SK-N-SH treated with all-trans-retinoic acid at 6 μM for 48 hours (cell line): ENCODE measurements around the gene BPIFA1.

Source experiments
- ATAC-seq: fragments of 200-7000 bp; cut with Tn5 transposase; 3 replicates; pipeline ENCODE4 v1.9.1; 2020; ENCODE audit warnings: mild to moderate bottlenecking, moderate library complexity
- ARNTL ChIP-seq: fragments of 450-650 bp; formaldehyde crosslinking; IDR thresholded peaks from 2 replicates; pipeline ENCODE4 v1.5.0; 2020; ENCODE audit warnings: low read depth, mild to moderate bottlenecking, moderate library complexity, borderline replicate concordance
- BACH2 ChIP-seq: fragments of 250-450 bp; sonication (Bioruptor Pico); IDR thresholded peaks from 2 replicates; pipeline ENCODE4 v1.9.0; 2021; ENCODE audit warnings: mild to moderate bottlenecking, borderline replicate concordance
- CSDC2 ChIP-seq: fragments of 250-450 bp; sonication (Bioruptor Pico); IDR thresholded peaks from 2 replicates; pipeline ENCODE4 v1.5.0; 2020; ENCODE audit warnings: mild to moderate bottlenecking, moderate library complexity
- GLIS3 ChIP-seq: fragments of 250-450 bp; sonication (Bioruptor Pico); IDR thresholded peaks from 2 replicates; pipeline ENCODE4 v1.5.0; 2020; ENCODE audit warnings: mild to moderate bottlenecking, moderate library complexity
- ISL1 ChIP-seq: fragments of 250-450 bp; sonication (Bioruptor Pico); IDR thresholded peaks from 2 replicates; pipeline ENCODE4 v2.1.2; 2022; ENCODE audit warnings: mild to moderate bottlenecking, moderate library complexity
- PPARA ChIP-seq: fragments of 250-450 bp; sonication (Bioruptor Pico); IDR thresholded peaks from 2 replicates; pipeline ENCODE4 v1.5.0; 2020; ENCODE audit warnings: mild to moderate bottlenecking, borderline replicate concordance
- RARB ChIP-seq: fragments of 250-450 bp; sonication (Bioruptor Pico); IDR thresholded peaks from 2 replicates; pipeline ENCODE4 v1.8.0; 2021; ENCODE audit warnings: mild to moderate bottlenecking, moderate library complexity
- SNAI2 ChIP-seq: fragments of 250-450 bp; sonication (Bioruptor Pico); IDR thresholded peaks from 2 replicates; pipeline ENCODE4 v1.5.0; 2020; ENCODE audit warnings: mild to moderate bottlenecking, moderate library complexity
- TOX ChIP-seq: fragments of 250-450 bp; sonication (Bioruptor Pico); IDR thresholded peaks from 2 replicates; pipeline ENCODE4 v1.8.0; 2021; ENCODE audit warnings: mild to moderate bottlenecking, moderate library complexity, borderline replicate concordance
- ZC3H10 ChIP-seq: fragments of 250-450 bp; sonication (Bioruptor Pico); IDR thresholded peaks from 2 replicates; pipeline ENCODE4 v1.5.1; 2021; ENCODE audit warnings: mild to moderate bottlenecking, moderate library complexity
- ZFP3 ChIP-seq: fragments of 250-450 bp; sonication (Bioruptor Pico); IDR thresholded peaks from 2 replicates; pipeline ENCODE4 v1.5.0; 2020; ENCODE audit warnings: mild to moderate bottlenecking, moderate library complexity
- ZFP30 ChIP-seq: fragments of 450-650 bp; formaldehyde crosslinking; IDR thresholded peaks from 2 replicates; pipeline ENCODE4 v1.5.0; 2022; ENCODE audit warnings: mild to moderate bottlenecking, moderate library complexity
- ZNF565 ChIP-seq: fragments of 450-650 bp; formaldehyde crosslinking; conservative IDR thresholded peaks from 2 replicates; pipeline ENCODE4 v1.5.0; 2020; ENCODE audit warnings: low read depth, mild to moderate bottlenecking, moderate library complexity
- ZNF70 ChIP-seq: fragments of 450-650 bp; formaldehyde crosslinking; IDR thresholded peaks from 2 replicates; pipeline ENCODE4 v1.5.0; 2020; ENCODE audit warnings: mild to moderate bottlenecking, moderate library complexity
- ZNF8 ChIP-seq: fragments of 450-650 bp; formaldehyde crosslinking; IDR thresholded peaks from 2 replicates; pipeline ENCODE4 v1.5.0; 2020; ENCODE audit warnings: mild to moderate bottlenecking, moderate library complexity
- TF ChIP-seq, protein P1 (sequence below): fragments of 250-450 bp; sonication (Bioruptor Pico); IDR thresholded peaks from 2 replicates; pipeline ENCODE4 v1.5.0; 2020; ENCODE audit warnings: mild to moderate bottlenecking, moderate library complexity
- TF ChIP-seq, protein P2 (sequence below): fragments of 250-450 bp; sonication (Bioruptor Pico); IDR thresholded peaks from 2 replicates; pipeline ENCODE4 v1.8.0; 2021; ENCODE audit warnings: low read depth, mild to moderate bottlenecking, moderate library complexity, borderline replicate concordance
- TF ChIP-seq, protein P3 (sequence below): fragments of 250-450 bp; sonication (Bioruptor Pico); IDR thresholded peaks from 2 replicates; pipeline ENCODE4 v1.5.1; 2020; ENCODE audit warnings: low read depth, mild to moderate bottlenecking, moderate library complexity

Gene BPIFA1

DNA sequence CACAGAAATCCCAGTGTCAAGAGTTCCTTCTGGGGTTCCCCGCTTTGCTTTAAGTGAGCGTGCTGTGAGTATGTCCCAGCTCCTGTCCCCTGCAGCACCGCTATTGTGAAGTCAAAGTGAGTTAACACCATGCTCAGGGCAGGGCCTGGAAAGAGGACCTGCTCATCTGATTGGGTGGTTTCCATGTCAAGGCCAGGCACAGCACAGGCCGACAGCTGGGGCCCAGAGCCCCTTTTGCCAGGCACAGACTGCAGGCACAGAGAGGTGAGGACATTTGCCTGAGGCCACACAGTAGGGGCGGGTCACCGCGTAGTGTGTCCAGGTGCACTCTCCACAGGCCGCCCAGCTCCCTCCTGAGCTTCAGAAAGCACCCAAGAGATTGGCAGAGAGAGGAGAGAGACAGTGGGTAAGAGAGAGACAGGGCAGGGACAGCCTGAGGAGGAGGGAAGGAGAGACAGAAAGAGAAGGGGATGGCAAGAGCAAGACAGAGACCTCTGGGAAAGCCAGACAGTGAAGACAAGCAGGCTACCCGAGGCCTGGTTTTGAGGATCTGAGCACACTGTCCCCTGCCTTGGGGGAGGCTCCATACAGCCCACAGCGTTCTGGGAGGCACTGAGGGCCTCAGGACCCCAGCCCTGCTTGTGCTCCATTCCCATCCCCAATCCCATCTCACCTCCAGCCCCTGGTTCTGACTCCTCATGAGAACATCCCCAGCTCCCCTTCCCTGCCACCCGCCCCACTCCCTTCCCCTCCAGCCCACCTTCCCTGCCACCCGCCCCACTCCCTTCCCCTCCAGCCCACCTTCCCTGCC, 40.7 kb downstream of the BPIFA1 start:
- no peak for ATAC-seq
- TF ChIP-seq ZFP30 (CRISPR knock-in tag): no peak
- TF ChIP-seq ZNF8 (CRISPR knock-in tag): no peak
- TF ChIP-seq, protein P1, sequence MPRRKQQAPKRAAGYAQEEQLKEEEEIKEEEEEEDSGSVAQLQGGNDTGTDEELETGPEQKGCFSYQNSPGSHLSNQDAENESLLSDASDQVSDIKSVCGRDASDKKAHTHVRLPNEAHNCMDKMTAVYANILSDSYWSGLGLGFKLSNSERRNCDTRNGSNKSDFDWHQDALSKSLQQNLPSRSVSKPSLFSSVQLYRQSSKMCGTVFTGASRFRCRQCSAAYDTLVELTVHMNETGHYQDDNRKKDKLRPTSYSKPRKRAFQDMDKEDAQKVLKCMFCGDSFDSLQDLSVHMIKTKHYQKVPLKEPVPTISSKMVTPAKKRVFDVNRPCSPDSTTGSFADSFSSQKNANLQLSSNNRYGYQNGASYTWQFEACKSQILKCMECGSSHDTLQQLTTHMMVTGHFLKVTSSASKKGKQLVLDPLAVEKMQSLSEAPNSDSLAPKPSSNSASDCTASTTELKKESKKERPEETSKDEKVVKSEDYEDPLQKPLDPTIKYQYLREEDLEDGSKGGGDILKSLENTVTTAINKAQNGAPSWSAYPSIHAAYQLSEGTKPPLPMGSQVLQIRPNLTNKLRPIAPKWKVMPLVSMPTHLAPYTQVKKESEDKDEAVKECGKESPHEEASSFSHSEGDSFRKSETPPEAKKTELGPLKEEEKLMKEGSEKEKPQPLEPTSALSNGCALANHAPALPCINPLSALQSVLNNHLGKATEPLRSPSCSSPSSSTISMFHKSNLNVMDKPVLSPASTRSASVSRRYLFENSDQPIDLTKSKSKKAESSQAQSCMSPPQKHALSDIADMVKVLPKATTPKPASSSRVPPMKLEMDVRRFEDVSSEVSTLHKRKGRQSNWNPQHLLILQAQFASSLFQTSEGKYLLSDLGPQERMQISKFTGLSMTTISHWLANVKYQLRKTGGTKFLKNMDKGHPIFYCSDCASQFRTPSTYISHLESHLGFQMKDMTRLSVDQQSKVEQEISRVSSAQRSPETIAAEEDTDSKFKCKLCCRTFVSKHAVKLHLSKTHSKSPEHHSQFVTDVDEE (CRISPR knock-in tag): no peak
- no peak for TF ChIP-seq ARNTL (CRISPR knock-in tag)
- TF ChIP-seq TOX: no peak
- no peak for TF ChIP-seq CSDC2
- TF ChIP-seq, protein P2, sequence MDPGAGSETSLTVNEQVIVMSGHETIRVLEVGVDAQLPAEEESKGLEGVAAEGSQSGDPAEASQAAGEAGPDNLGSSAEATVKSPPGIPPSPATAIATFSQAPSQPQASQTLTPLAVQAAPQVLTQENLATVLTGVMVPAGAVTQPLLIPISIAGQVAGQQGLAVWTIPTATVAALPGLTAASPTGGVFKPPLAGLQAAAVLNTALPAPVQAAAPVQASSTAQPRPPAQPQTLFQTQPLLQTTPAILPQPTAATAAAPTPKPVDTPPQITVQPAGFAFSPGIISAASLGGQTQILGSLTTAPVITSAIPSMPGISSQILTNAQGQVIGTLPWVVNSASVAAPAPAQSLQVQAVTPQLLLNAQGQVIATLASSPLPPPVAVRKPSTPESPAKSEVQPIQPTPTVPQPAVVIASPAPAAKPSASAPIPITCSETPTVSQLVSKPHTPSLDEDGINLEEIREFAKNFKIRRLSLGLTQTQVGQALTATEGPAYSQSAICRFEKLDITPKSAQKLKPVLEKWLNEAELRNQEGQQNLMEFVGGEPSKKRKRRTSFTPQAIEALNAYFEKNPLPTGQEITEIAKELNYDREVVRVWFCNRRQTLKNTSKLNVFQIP: no peak
- TF ChIP-seq PPARA (CRISPR knock-in tag): no peak
- no peak for TF ChIP-seq ZNF565 (CRISPR knock-in tag)

DNA sequence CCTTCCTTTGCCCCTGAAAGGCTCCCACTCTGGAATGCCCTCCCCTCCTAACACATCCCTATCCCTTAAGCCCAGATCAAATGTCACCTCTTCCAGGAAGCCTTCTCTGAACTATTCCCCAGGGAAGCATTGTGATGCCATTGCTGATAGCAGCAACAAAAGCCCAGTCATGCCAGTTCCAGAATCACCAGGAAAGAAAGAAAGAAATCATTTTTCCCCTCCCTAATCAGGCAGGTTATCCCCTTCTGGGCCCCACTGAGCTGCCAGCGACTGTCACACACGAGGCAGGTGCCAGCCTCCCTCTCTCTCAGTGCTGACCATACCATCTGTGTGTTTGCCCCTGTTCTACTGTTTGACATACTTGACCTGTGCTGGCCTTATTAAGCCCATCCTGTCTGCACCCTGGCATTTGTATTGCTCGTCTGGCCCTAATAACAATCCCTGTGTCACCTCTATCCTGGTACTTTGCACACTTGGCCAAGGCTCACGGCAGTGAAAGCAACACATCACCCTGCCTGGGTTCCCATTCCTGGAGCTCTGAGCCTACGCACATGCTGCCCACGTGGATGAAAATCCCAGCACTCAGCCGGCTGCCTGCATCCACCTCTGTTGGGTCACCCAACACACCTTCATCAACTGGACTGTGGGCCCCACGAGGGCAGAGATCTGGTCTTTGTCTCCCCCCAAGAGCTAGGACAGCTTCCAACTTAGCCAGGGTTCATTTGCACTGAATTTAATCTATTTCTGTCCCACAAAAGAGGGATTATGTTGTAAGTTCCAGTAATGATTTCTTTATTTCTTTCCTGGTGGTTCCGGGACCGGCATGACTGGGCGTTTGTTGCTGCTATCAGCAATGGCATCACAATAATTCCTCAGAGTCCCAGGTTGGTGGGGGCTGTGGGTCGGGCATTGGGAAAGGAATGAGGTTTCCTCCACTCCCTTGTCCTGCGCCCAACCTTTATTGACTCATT, 42.0 kb downstream of the BPIFA1 start:
- TF ChIP-seq ISL1 (no peak), ZC3H10 (CRISPR knock-in tag) (no peak), TOX (no peak)
- TF ChIP-seq, protein P3, sequence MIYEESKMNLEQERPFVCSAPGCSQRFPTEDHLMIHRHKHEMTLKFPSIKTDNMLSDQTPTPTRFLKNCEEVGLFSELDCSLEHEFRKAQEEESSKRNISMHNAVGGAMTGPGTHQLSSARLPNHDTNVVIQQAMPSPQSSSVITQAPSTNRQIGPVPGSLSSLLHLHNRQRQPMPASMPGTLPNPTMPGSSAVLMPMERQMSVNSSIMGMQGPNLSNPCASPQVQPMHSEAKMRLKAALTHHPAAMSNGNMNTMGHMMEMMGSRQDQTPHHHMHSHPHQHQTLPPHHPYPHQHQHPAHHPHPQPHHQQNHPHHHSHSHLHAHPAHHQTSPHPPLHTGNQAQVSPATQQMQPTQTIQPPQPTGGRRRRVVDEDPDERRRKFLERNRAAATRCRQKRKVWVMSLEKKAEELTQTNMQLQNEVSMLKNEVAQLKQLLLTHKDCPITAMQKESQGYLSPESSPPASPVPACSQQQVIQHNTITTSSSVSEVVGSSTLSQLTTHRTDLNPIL: no peak
- ATAC-seq: no peak

DNA sequence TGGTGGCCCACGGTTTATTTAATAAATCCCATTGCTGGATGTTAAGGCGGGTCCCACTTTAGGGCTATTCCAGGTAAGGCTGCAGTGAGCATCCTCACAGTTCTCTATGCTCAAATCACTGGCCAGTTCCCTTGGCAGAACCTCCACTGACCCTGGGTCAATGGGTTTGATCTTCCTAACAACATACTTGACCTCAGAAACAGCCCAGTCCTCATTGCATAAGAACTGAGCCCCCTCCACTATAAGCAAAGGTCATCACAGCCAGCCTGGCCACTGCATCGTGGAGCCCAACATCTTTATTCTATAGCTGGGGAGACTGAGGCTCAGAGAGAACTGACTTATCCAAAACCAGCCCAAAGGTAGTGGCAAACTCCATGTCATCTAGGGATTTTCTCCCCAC, 42.9 kb downstream of the BPIFA1 start:
- no peak for ATAC-seq
- TF ChIP-seq RARB (CRISPR knock-in tag): no peak
- TF ChIP-seq ZC3H10 (CRISPR knock-in tag): no peak
- no peak for TF ChIP-seq ZFP3 (CRISPR knock-in tag)
- TF ChIP-seq BACH2 (CRISPR knock-in tag): no peak
- TF ChIP-seq ARNTL (CRISPR knock-in tag): no peak
- TF ChIP-seq ZNF70: no peak
- no peak for TF ChIP-seq GLIS3
- TF ChIP-seq, protein P1 (CRISPR knock-in tag): no peak
- no peak for TF ChIP-seq SNAI2
